ENCODE results near the gene LHX4.

Gene LHX4

DNA sequence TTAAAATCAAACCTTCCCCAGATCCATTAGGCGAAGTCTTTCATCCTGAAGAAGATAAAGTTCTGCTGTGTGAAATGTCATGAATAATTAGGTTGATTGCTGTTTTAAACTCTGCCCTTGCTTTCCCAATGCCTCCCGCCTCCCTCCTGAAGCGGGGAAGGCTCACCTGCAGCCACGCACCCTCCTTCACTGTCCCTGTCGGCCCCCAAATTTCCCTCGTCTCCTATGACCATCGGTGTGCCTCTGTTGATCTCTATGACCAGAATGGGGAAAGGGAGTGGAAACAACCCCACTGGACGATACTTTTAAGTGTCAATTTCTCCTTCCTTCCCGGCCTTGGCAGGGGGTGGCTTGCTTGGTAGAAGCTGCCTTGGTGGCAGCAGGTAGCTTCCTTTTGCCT, 35.1 kb downstream of the LHX4 start:
- Histone ChIP-seq H3K4me1 (ENCODE audit: control insufficient read depth in 2 of 2, insufficient read depth in 2 of 2, low read length in 2 of 2) (peaks cover 3 to 6% of the 10 kb centered on the region in 2 donors), H3K9ac (ENCODE audit: low read depth in 1 of 2, low read length in 2 of 2) (no peak overlapping the region), H3K27me3 (ENCODE audit: control insufficient read depth in 2 of 2, insufficient read depth in 2 of 2, low read length in 2 of 2) (peaks cover 4 to 7% of the 10 kb centered on the region in 2 donors), H3K4me3 (ENCODE audit: low read length in 2 of 2) (no peak overlapping the region), H3K36me3 (ENCODE audit: control insufficient read depth in 2 of 2, insufficient read depth in 2 of 2, low read length in 2 of 2) (no peaks in the 10 kb centered on the region), H3K9me3 (ENCODE audit: control insufficient read depth in 2 of 2, low read length in 2 of 2) (no peaks in the 10 kb centered on the region), H3K27ac (ENCODE audit: low read depth in 2 of 2, low read length in 2 of 2) (no peak overlapping the region)

DNA sequence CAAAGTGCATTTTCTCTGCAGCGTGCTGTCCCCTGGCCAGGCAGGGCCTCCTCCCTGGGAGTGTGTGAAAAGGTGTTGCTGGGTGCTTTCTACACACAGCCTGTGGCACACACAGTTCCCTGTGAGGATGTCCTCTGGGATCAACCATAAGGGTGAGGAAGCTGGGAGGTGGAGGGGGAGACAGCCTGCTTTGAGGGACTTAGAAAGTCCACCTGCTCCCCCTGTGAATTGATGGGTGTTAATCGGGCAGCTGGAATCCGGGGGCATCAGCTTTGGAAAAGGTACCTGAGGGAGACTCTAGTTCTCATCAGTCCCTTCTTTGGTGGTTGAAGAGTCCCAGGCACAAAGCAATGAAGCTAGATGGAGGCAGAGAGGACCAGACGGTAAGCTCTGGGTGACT, 35.8 kb downstream of the LHX4 start:
- no peaks in the 10 kb centered on the region for H3K9me3 ChIP-seq (ENCODE audit: control insufficient read depth in 2 of 2, low read length in 2 of 2)
- H3K27me3 ChIP-seq (ENCODE audit: control insufficient read depth in 2 of 2, insufficient read depth in 2 of 2, low read length in 2 of 2): peaks cover under 1 to 7% of the 10 kb centered on the region in 2 donors
- H3K4me3 ChIP-seq (ENCODE audit: low read length in 2 of 2): no peak overlapping the region
- peaks cover 5 to 13% of the 10 kb centered on the region in 2 donors for H3K4me1 ChIP-seq (ENCODE audit: control insufficient read depth in 2 of 2, insufficient read depth in 2 of 2, low read length in 2 of 2)
- no peak overlapping the region for H3K9ac ChIP-seq (ENCODE audit: low read depth in 1 of 2, low read length in 2 of 2)
- H3K27ac ChIP-seq (ENCODE audit: low read depth in 2 of 2, low read length in 2 of 2): no peak overlapping the region
- H3K36me3 ChIP-seq (ENCODE audit: control insufficient read depth in 2 of 2, insufficient read depth in 2 of 2, low read length in 2 of 2): no peaks in the 10 kb centered on the region

DNA sequence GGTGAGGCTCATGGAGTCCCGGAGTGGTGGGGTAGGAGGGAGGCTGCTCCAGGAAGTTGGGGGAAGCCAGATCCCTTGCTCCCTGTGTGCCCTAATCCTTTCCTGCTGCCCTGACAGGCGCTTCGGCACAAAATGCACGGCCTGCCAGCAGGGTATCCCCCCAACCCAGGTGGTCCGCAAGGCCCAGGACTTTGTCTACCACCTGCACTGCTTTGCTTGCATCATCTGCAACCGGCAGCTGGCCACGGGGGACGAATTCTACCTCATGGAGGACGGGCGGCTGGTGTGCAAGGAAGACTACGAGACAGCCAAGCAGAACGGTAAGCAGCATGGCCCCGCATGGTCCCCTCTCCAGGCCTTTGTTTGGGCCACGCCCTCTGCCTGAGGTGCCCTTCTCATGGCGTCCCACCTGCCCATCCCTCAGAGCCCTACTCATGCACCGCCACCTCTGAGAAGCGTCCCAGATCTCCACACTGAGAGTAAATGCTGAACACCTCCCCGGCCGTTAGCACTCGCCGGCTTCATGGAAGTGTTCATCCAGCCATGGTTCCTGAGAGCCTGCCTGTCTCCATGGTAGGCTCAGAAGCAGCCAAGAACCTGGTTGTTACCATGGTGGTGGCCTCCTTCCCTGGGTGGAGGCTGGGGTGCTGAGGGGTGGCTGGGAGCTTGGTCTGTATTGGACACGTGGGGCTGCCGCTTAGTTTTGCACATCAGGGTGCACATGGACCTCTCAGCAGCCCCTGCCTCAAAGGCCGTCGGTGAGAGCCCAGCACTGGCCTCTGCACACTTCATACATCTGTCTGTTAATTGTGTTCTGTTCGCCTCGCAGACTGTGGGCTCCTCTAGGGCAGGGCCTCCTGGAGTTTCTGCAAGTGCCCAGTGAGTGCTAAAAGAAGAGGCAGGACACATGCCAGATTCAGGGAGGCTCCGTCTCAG, 36.5 kb downstream of the LHX4 start:
- peaks cover 12 to 20% of the 10 kb centered on the region in 2 donors for H3K4me1 ChIP-seq (ENCODE audit: control insufficient read depth in 2 of 2, insufficient read depth in 2 of 2, low read length in 2 of 2)
- H3K9ac ChIP-seq (ENCODE audit: low read depth in 1 of 2, low read length in 2 of 2): no peak overlapping the region
- peaks cover 0 to 7% of the 10 kb centered on the region in 2 donors for H3K27me3 ChIP-seq (ENCODE audit: control insufficient read depth in 2 of 2, insufficient read depth in 2 of 2, low read length in 2 of 2)
- no peaks in the 10 kb centered on the region for H3K9me3 ChIP-seq (ENCODE audit: control insufficient read depth in 2 of 2, low read length in 2 of 2)
- H3K4me3 ChIP-seq (ENCODE audit: low read length in 2 of 2): no peak overlapping the region
- no peaks in the 10 kb centered on the region for H3K36me3 ChIP-seq (ENCODE audit: control insufficient read depth in 2 of 2, insufficient read depth in 2 of 2, low read length in 2 of 2)
- no peak overlapping the region for H3K27ac ChIP-seq (ENCODE audit: low read depth in 2 of 2, low read length in 2 of 2)

DNA sequence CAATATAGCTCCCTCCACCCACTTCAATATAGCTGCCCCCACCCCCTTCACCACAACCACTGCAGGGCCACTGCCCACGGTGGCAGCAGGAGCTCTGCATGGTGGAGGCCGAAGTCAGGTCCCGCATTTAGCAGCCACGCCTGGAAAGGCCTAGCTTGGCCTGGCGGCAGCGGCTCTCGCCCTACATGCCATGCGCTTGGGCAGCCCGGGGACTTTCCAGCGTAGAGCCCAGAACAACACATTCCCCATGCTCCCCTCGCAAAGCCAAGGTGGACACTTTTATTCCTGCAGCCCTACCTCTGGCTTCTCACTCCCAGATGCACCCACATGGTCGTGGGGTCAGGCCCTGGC, 37.1 kb downstream of the LHX4 start:
- Histone ChIP-seq H3K27ac (ENCODE audit: low read depth in 2 of 2, low read length in 2 of 2) (no peak overlapping the region), H3K36me3 (ENCODE audit: control insufficient read depth in 2 of 2, insufficient read depth in 2 of 2, low read length in 2 of 2) (no peaks in the 10 kb centered on the region), H3K4me3 (ENCODE audit: low read length in 2 of 2) (no peak overlapping the region), H3K9ac (ENCODE audit: low read depth in 1 of 2, low read length in 2 of 2) (no peak overlapping the region), H3K9me3 (ENCODE audit: control insufficient read depth in 2 of 2, low read length in 2 of 2) (no peaks in the 10 kb centered on the region), H3K4me1 (ENCODE audit: control insufficient read depth in 2 of 2, insufficient read depth in 2 of 2, low read length in 2 of 2) (peaks cover 14 to 24% of the 10 kb centered on the region in 2 donors), H3K27me3 (ENCODE audit: control insufficient read depth in 2 of 2, insufficient read depth in 2 of 2, low read length in 2 of 2) (peaks cover 0 to 7% of the 10 kb centered on the region in 2 donors)

DNA sequence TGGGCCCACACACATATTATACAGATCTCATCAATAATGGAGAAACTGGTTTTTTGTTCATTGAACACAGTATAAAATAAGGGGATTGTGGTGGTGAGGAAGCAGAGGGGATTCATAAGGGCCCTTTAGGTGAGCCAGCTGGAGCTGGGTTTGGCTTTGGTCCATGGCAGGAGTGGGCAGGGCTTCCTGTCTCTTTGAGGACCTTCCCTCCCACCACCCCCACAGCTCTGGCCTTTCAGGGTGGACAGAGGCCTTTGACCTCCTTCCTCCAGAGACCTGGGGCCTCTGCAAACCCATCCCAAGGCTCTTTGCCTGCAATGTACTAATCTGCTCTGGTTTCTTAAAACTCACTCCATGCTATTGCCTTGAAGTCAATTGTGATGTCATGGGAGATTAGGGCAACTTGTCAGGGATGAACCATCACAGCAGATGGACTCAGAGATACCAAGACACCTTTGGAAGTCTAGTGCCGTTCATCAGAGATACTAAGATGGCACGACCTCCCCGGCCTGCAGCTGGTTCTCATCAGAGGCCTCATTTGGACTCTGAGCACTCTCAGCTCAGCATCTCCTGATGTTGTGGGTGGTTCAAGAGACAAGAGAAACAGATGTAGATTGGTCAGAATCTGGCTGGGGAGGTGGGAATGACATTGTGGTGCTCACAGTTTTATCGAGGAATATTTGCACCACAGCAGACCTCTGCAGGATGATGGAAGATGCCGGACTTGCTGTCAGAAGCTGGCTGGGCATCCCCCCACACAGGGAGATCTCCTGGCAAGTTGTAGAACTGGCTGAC, 37.9 kb downstream of the LHX4 start:
- Histone ChIP-seq H3K9ac (ENCODE audit: low read depth in 1 of 2, low read length in 2 of 2) (no peak overlapping the region), H3K27ac (ENCODE audit: low read depth in 2 of 2, low read length in 2 of 2) (peak overlapping the region in 1 of 2 donors; percentile 14), H3K4me1 (ENCODE audit: control insufficient read depth in 2 of 2, insufficient read depth in 2 of 2, low read length in 2 of 2) (peaks cover 14 to 24% of the 10 kb centered on the region in 2 donors), H3K9me3 (ENCODE audit: control insufficient read depth in 2 of 2, low read length in 2 of 2) (no peaks in the 10 kb centered on the region), H3K36me3 (ENCODE audit: control insufficient read depth in 2 of 2, insufficient read depth in 2 of 2, low read length in 2 of 2) (no peaks in the 10 kb centered on the region), H3K27me3 (ENCODE audit: control insufficient read depth in 2 of 2, insufficient read depth in 2 of 2, low read length in 2 of 2) (peaks cover 0 to 6% of the 10 kb centered on the region in 2 donors), H3K4me3 (ENCODE audit: low read length in 2 of 2) (no peak overlapping the region)

DNA sequence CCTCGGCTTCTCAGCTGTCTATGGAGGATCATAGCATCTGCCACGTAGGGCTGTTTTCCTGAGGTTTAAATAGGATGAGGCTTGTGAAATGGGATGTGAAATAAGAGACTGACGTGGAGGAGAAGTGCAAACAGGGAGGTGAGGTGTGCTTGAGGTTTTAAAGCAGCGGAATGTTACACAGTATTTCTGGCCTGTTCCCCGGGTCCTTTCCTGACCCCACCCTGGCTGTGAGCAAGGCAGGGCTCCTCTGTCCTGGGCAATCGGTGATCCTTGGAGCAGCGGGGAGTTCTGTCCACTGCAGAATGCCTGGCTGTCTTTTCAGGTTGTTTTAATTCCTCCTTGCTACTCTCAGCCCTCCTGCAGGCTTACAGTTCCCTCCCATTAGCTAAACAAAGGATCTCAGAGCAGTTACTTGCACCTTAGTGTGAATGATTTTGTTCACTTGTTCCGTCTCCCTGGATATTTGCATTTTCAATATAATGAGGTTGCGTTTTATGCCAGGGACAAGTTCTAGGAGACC, 38.6 kb downstream of the LHX4 start:
- H3K4me1 ChIP-seq (ENCODE audit: control insufficient read depth in 2 of 2, insufficient read depth in 2 of 2, low read length in 2 of 2): peaks cover 14 to 24% of the 10 kb centered on the region in 2 donors
- peaks cover 0 to 4% of the 10 kb centered on the region in 2 donors for H3K27me3 ChIP-seq (ENCODE audit: control insufficient read depth in 2 of 2, insufficient read depth in 2 of 2, low read length in 2 of 2)
- no peak overlapping the region for H3K4me3 ChIP-seq (ENCODE audit: low read length in 2 of 2)
- H3K36me3 ChIP-seq (ENCODE audit: control insufficient read depth in 2 of 2, insufficient read depth in 2 of 2, low read length in 2 of 2): no peaks in the 10 kb centered on the region
- no peaks in the 10 kb centered on the region for H3K9me3 ChIP-seq (ENCODE audit: control insufficient read depth in 2 of 2, low read length in 2 of 2)
- no peak overlapping the region for H3K9ac ChIP-seq (ENCODE audit: low read depth in 1 of 2, low read length in 2 of 2)
- H3K27ac ChIP-seq (ENCODE audit: low read depth in 2 of 2, low read length in 2 of 2): peak overlapping the region in 1 of 2 donors; percentile 14

DNA sequence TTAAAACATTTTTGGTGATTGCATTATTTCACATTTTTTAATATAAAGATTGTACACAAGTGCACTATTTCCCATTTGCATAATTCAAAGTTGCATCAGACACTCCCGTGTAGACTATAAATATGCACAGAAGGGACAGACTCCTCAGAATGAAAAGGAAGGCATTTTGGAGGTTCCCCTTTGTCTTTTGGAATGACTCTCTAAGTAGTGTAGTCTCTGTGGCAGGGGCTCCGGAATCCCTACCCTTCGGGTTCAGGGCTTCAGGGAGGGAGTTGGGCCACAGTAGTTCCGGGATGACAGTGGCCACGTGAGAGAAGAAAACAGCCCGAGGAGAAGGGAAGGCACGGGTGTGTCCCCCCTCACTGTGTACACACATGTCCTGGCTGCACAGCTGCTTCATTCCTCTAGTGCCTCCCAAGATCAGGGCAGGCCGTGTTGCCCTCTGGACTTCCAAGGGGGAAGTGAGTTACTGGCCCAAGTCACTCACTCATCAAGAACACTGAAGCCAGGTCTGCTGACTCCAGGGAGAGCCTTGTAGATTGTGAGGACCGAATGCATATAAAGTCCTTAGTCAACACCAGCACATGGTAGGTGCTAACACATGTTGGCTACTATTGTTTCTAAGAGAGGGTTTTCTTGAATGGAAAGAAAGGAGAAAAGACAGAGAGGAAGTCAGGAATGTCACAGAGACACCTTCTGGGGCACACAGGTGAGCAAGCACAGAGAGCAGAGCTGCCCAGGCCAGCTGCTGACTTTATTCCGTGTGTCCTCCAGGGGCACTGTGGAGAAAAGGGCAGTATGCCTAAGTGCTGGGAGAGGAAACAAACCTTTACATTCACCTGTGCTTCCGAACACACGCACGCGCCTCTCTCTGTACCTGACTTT, 39.8 kb downstream of the LHX4 start:
- peak overlapping the region; percentile 83 to 84 for H3K27ac ChIP-seq (ENCODE audit: low read depth in 2 of 2, low read length in 2 of 2)
- H3K4me3 ChIP-seq (ENCODE audit: low read length in 2 of 2): peak overlapping the region; percentile 26 to 50
- no peak overlapping the region for H3K9ac ChIP-seq (ENCODE audit: low read depth in 1 of 2, low read length in 2 of 2)
- no peaks in the 10 kb centered on the region for H3K9me3 ChIP-seq (ENCODE audit: control insufficient read depth in 2 of 2, low read length in 2 of 2)
- H3K36me3 ChIP-seq (ENCODE audit: control insufficient read depth in 2 of 2, insufficient read depth in 2 of 2, low read length in 2 of 2): peaks cover 0 to 4% of the 10 kb centered on the region in 2 donors
- H3K4me1 ChIP-seq (ENCODE audit: control insufficient read depth in 2 of 2, insufficient read depth in 2 of 2, low read length in 2 of 2): peaks cover 14 to 24% of the 10 kb centered on the region in 2 donors
- H3K27me3 ChIP-seq (ENCODE audit: control insufficient read depth in 2 of 2, insufficient read depth in 2 of 2, low read length in 2 of 2): no peaks in the 10 kb centered on the region

DNA sequence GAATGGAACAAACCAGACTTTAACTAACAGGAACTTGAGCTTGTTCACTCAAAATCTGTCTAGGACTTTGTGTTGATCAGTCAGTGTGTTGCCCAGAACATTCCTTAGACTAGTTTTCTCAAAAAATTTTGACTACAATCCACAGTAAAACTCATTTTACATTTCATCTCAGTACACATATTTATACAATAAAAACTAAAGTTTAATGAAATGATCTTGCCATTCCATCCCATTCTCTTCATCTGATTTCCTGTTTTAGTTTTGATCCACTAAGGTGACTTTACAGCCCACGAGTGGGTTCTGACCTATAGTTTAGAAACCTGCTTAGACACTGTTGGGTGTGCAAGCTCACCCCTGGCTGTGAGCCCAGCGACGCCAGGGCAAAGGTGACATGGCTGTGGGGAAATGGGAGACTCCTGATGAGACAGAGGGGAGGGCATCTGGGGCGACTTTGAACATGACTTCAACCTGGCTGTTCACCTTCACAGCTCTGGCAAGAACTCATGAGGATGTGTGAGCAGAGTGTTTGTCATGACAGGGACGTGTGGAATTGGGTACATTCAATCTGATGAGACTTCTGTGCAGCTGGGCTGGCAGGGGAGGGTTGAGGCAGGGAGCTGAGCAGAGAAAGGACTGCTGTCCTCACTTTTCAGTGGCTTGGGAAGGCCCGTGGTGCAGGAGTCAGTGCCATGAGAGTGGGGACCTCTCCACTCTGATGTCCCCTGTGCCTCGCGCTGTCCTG, 40.6 kb downstream of the LHX4 start:
- Histone ChIP-seq H3K4me3 (ENCODE audit: low read length in 2 of 2) (peak overlapping the region; percentile 26 to 50), H3K9me3 (ENCODE audit: control insufficient read depth in 2 of 2, low read length in 2 of 2) (no peaks in the 10 kb centered on the region), H3K27me3 (ENCODE audit: control insufficient read depth in 2 of 2, insufficient read depth in 2 of 2, low read length in 2 of 2) (no peaks in the 10 kb centered on the region), H3K9ac (ENCODE audit: low read depth in 1 of 2, low read length in 2 of 2) (peak overlapping the region; percentile 32 to 41), H3K36me3 (ENCODE audit: control insufficient read depth in 2 of 2, insufficient read depth in 2 of 2, low read length in 2 of 2) (peaks cover 0 to 4% of the 10 kb centered on the region in 2 donors), H3K27ac (ENCODE audit: low read depth in 2 of 2, low read length in 2 of 2) (peak overlapping the region; percentile 83 to 84), H3K4me1 (ENCODE audit: control insufficient read depth in 2 of 2, insufficient read depth in 2 of 2, low read length in 2 of 2) (peaks cover 14 to 24% of the 10 kb centered on the region in 2 donors)

Measured in mucosa of rectum (tissue), 2 donors.